Measurements from ENCODE around the gene PIM2.

- TF ChIP-seq CTCF (IDR thresholded peaks at IDR 0.05), result no peak
- no peak for TF ChIP-seq TAF1 (IDR thresholded peaks at IDR 0.05; ENCODE audit: borderline replicate concordance, low read depth, low read length)
- TF ChIP-seq MAX (IDR thresholded peaks at IDR 0.05; ENCODE audit: low read depth), result no peak
- TF ChIP-seq EP300 (IDR thresholded peaks at IDR 0.05; ENCODE audit: borderline replicate concordance in 1 of 2, low read depth in 1 of 2, low read length in 1 of 2), result no peak
- no peak for TF ChIP-seq RCOR1 (IDR thresholded peaks at IDR 0.05; ENCODE audit: low read length)
- TF ChIP-seq CHD2 (IDR thresholded peaks at IDR 0.05; ENCODE audit: low read length, partially characterized antibody), result no peak
- TF ChIP-seq, protein P1, sequence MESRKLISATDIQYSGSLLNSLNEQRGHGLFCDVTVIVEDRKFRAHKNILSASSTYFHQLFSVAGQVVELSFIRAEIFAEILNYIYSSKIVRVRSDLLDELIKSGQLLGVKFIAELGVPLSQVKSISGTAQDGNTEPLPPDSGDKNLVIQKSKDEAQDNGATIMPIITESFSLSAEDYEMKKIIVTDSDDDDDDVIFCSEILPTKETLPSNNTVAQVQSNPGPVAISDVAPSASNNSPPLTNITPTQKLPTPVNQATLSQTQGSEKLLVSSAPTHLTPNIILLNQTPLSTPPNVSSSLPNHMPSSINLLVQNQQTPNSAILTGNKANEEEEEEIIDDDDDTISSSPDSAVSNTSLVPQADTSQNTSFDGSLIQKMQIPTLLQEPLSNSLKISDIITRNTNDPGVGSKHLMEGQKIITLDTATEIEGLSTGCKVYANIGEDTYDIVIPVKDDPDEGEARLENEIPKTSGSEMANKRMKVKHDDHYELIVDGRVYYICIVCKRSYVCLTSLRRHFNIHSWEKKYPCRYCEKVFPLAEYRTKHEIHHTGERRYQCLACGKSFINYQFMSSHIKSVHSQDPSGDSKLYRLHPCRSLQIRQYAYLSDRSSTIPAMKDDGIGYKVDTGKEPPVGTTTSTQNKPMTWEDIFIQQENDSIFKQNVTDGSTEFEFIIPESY (IDR thresholded peaks at IDR 0.05; ENCODE audit: borderline replicate concordance, low read depth), result no peak
- no peak for TF ChIP-seq POLR2AphosphoS5 (IDR thresholded peaks at IDR 0.05; ENCODE audit: low read depth, low read length)
- TF ChIP-seq, protein P2, sequence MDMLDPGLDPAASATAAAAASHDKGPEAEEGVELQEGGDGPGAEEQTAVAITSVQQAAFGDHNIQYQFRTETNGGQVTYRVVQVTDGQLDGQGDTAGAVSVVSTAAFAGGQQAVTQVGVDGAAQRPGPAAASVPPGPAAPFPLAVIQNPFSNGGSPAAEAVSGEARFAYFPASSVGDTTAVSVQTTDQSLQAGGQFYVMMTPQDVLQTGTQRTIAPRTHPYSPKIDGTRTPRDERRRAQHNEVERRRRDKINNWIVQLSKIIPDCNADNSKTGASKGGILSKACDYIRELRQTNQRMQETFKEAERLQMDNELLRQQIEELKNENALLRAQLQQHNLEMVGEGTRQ (IDR thresholded peaks at IDR 0.05; ENCODE audit: borderline replicate concordance, low read depth, low read length), result no peak
- no peak for TF ChIP-seq NFIC (IDR thresholded peaks at IDR 0.05; ENCODE audit: borderline replicate concordance)
- TF ChIP-seq GABPA (IDR thresholded peaks at IDR 0.05; ENCODE audit: low read depth), result no peak
- TF ChIP-seq JUND (IDR thresholded peaks at IDR 0.05), result no peak
- no peak for TF ChIP-seq SMC3 (IDR thresholded peaks at IDR 0.05; ENCODE audit: low read depth, low read length)
These were observed 42.8 kb upstream of the PIM2 start for GRCh38 chrX:48961585-48962091.
